ENCODE measurements around the gene AFF3.
"Not testable (repeated sequence)": the region's sequence is repeated elsewhere in the genome, so short reads cannot be mapped to it uniquely, and the experiment has no call there.

Gene AFF3

DNA sequence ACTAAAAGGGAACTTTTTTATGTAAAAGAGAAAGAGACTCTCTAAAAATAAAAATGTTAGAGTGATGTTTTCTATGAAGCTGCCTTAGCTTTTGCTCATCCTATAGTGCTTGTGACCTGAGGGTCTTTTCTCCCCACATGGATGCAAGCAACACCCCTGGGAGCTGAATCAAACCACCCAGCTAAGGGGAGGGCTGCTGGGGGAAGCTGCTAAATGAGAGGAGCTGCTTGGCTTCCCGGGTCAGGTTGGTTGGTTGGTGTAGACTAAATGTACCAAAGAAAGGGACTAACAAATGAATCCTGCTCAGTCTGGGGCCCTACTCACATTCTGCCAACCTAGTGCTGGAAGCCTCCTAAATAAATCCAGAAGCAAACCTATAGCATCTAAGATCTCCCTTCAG lies 35.0 kb downstream of the AFF3 start:
- DNase-seq, result no peak
- Histone ChIP-seq H3K4me3 (ENCODE audit: low read depth, low read length) (no peak overlapping the region), H3K4me1 (no peaks in the 10 kb centered on the region; the same call in 1 of the 2 replicates), H3K36me3 (no peaks in the 10 kb centered on the region), H3K9me3 (no peaks in the 10 kb centered on the region), H3K27me3 (no peaks in the 10 kb centered on the region)
- TF ChIP-seq, protein P1, sequence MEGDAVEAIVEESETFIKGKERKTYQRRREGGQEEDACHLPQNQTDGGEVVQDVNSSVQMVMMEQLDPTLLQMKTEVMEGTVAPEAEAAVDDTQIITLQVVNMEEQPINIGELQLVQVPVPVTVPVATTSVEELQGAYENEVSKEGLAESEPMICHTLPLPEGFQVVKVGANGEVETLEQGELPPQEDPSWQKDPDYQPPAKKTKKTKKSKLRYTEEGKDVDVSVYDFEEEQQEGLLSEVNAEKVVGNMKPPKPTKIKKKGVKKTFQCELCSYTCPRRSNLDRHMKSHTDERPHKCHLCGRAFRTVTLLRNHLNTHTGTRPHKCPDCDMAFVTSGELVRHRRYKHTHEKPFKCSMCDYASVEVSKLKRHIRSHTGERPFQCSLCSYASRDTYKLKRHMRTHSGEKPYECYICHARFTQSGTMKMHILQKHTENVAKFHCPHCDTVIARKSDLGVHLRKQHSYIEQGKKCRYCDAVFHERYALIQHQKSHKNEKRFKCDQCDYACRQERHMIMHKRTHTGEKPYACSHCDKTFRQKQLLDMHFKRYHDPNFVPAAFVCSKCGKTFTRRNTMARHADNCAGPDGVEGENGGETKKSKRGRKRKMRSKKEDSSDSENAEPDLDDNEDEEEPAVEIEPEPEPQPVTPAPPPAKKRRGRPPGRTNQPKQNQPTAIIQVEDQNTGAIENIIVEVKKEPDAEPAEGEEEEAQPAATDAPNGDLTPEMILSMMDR (IDR thresholded peaks at IDR 0.05; ENCODE audit: low read depth, low read length), result no peak

DNA sequence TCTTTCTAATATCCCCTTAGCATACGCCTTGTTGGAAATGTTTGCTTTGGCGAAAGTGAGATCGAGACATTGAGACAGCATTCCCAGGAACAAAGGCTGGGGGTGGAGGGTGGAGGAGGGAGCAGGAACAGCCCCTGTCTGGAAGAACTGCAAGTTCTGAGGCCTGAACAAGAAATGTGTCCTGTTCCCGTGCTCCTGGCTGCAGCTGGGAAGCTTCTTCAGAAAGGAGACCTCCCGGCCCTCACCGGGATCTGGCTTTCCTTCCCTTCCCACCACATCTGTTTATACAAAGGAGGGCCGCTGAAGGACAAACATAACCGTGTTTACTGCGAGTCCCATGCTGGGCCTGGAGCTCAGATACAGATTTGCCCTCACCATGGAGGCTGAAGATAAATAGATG lies 35.9 kb downstream of the AFF3 start:
- TF ChIP-seq, protein P1 (IDR thresholded peaks at IDR 0.05; ENCODE audit: low read depth, low read length), result no peak
- DNase-seq, result no peak
- Histone ChIP-seq H3K4me3 (ENCODE audit: low read depth, low read length) (no peak overlapping the region), H3K27me3 (no peaks in the 10 kb centered on the region), H3K9me3 (no peaks in the 10 kb centered on the region), H3K36me3 (no peaks in the 10 kb centered on the region), H3K4me1 (no peaks in the 10 kb centered on the region; the same call in 1 of the 2 replicates)

DNA sequence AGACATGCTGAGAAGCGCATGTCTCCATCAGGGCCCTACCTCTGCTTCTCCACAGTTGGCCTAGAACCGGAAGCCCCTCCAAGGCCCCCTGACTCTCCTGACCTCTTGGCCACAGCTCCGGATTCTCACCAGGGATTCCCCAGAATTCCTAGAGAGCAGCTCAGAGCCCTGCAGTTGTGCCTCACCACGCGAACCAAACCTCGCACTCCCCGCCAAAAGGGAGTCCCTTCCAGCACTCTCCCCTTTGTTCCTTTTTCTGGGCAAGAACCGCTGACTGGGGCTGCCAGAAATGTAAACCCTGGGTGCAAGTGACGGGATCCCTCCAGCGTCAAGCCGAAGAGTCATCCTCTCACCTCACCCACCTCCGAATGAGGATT lies 36.7 kb downstream of the AFF3 start:
- H3K4me3 ChIP-seq (ENCODE audit: low read depth, low read length), result no peak overlapping the region
- no peaks in the 10 kb centered on the region; the same call in 1 of the 2 replicates for H3K4me1 ChIP-seq
- no peaks in the 10 kb centered on the region for H3K27me3 ChIP-seq

DNA sequence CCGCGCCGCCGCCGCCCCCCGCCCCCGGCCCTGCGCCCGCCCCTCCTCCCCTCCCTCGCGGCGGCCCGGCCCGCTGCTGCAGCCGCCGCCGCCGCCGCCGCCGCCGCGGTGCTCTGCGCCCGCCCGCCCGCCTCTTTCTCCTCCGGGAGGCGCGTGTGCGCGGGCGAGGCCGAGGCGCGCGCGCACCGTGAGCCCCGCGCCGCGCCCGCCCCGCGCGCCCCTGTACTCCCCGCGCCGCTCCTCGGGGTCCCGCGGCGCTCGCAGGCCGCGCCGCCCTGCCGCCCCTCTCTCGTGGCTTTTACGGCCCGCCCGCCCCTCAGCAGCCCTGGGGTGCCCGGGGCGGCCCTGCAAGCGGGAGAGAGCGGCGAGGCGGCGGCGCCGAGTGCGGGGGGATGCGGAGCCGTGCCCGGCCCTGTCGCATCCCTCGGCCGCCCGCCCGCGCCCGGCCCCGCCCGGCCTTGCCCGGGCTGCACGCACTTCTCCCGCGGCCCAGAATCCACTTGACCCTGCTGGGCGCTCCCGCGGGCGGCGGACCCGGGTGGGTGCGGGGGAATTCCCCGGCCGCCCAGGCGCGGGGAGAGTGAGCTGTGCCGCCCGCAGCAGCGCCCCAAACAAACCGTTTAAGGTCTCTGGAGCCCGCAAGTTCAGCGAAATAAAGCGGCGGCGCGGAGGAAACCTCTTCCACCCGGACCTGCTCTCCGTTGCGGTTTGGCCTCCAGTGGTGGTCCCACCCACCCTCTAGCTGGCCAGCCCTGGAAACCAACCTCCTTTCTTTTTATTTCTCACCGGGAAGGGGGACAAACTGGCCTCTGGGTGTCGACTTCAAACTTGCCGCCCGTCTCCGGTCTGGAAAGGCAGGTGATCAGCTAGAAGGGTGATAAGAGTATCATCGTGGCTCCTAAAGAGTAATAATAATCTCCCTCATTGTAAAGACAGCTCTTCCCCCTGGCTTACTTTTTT lies 37.4 kb downstream of the AFF3 start:
- Histone ChIP-seq H3K4me1 (no peaks in the 10 kb centered on the region; the same call in 1 of the 2 replicates), H3K36me3 (no peaks in the 10 kb centered on the region), H3K9me3 (no peaks in the 10 kb centered on the region), H3K27me3 (no peaks in the 10 kb centered on the region), H3K4me3 (ENCODE audit: low read depth, low read length) (no peak overlapping the region)
- DNase-seq, result peak; percentile 22
- TF ChIP-seq, protein P1 (IDR thresholded peaks at IDR 0.05; ENCODE audit: low read depth, low read length), result no peak

More for the DNA sequence above, 36.7 kb downstream of the AFF3 start:
- no peak for DNase-seq
- Histone ChIP-seq H3K9me3 (no peaks in the 10 kb centered on the region), H3K36me3 (no peaks in the 10 kb centered on the region)
- TF ChIP-seq, protein P1 (IDR thresholded peaks at IDR 0.05; ENCODE audit: low read depth, low read length), result no peak

DNA sequence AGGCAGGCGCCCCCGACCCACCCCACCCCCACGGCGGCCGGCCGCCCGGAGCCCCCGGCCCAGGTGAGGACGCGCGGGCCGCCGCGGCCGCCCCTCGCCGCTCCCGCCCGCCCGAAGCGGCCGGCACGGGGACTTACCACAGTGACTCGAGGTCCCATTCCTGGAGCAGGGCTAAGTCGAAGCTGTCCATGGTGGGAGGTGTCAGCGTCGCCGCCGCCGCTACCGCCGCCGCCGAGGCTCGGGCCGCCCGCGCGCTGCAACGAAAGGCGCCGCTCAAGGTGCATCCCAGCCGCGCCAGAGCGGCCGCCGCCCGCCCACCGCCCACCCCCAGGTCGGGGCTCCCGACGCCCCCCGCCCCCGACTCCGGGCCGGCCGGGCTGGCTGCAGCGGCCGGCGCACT lies 38.1 kb downstream of the AFF3 start:
- H3K9me3 ChIP-seq; H3K27me3 ChIP-seq; H3K36me3 ChIP-seq; DNase-seq; H3K4me3 ChIP-seq (ENCODE audit: low read depth, low read length); H3K4me1 ChIP-seq: not testable (repeated sequence)

DNA sequence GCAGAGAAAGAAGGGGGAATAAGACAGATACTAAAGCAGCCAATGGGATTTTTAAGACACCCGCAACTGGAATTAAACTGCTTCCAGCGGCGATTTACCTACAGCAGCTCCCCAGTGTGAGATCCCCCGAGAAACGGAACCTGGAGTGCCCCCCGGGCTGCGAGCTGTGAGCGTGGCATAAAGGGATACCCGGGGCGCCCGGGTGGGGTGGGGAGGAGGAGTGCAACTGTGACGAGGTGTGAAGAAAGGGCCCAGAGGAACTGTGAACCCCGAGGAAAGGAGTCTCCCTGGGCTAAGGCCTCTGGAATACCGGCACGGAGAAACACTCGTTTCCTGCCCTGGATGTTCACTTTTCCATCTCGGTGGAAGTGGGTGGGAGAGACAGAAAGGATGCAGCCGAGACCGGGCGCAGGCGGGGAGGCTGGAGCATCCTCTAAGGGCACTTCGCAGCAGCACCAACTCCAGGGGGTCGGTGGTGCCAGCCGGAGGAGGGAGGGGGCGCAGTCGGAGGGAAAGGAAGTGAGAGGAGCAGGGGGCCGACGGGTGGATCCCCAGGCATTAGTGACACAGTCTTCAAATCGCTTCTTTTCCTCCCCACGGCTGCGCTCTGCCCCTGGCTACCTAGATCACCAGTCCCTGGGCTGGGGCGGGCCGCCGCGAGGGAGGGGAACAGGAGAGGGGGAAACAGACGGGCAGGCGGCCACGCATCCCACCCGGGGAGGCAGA lies 38.7 kb downstream of the AFF3 start:
- not testable (repeated sequence) for H3K27me3 ChIP-seq; H3K36me3 ChIP-seq; DNase-seq; H3K9me3 ChIP-seq; H3K4me3 ChIP-seq (ENCODE audit: low read depth, low read length); H3K4me1 ChIP-seq

DNA sequence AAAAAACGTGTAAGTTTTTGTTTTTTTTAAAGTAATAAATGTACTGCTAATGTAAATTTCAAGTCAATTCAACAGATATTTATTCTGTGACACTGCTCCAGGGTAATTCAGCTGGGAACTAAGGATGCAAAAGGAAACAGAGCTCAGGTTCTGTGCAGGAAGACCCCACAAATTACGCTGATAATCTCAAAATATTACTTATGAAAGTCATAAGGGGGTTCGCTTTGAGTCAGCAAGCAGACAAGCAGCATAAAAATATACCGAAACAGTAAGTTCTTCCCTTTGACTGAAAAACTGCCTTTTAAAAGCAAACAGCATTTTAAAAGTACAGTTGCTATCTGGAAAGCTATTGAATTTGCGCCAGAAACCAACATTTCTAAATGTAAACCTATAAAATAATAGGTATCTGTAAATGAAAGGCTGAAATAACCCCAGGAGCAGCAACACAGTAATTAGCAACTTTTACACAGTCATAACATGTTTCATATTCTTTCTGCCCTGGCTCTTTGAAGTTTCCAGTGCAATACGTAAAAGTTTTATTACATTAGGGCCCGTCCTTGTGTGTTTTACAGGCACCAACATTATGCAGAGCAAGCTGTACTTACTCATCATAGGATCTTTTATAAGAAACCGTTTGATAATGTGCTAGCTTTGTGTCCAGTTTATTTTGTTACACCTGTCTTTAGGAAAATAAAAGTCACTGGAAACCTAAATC lies 39.8 kb downstream of the AFF3 start:
- H3K4me3 ChIP-seq (ENCODE audit: low read depth, low read length); H3K36me3 ChIP-seq: not testable (repeated sequence)

DNA sequence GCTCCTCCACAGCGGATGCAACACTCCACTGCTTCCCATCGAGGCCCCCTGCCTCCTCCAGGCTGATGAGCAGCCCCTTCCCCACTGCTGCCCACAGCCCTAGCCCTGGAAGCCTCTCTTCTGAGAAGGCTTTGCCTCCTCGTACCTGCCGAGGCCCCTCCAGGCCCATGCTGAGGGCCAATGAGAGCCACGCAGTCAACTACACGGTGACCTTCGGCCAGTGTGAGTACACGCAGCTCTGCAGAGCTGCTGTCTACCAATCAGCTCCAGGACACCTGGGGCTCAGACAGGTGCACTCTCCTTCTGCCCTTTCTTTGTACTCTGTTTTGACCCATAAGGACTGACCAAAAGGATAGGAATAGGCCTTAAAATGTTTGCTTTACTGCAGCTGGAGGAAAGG lies 43.5 kb downstream of the AFF3 start:
- H3K27me3 ChIP-seq; DNase-seq; H3K9me3 ChIP-seq; H3K36me3 ChIP-seq; H3K4me3 ChIP-seq (ENCODE audit: low read depth, low read length); H3K4me1 ChIP-seq: not testable (repeated sequence)

More for the DNA sequence above, 39.8 kb downstream of the AFF3 start:
- not testable (repeated sequence) for H3K9me3 ChIP-seq, H3K4me1 ChIP-seq, DNase-seq, H3K27me3 ChIP-seq

DNA sequence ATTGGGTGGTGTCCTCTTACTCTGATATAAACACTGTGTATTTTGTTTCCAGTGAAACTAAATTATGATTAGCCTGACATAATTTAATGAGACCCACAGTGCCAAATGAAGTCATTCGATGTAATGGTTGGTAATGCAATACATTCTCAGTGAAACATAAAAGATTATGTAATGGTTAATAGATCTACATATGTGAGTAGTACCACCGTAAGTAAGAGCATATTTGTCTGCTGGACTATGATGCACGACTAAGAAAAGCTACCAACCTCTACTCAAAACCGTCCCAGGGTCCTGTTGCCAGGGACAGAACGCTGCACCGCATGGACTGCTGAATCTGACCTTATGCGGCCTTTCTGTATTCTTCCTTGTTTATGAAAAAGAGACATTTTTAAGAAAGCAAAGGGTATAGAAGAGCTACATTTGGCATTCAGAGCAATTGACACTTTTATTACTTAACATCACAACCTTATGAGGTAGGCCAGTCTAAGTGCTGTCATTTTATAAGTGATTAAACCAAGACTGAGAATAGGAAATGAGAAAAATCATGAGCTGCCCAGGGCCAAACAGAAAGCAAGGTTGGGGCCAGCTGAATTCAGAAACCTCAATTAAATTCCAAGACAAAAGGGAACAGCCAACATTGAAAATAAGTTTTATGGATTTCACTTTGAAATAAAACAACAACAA lies 44.6 kb downstream of the AFF3 start:
- not testable (repeated sequence) for H3K27me3 ChIP-seq; DNase-seq; H3K9me3 ChIP-seq; H3K36me3 ChIP-seq; H3K4me3 ChIP-seq (ENCODE audit: low read depth, low read length); H3K4me1 ChIP-seq

DNA sequence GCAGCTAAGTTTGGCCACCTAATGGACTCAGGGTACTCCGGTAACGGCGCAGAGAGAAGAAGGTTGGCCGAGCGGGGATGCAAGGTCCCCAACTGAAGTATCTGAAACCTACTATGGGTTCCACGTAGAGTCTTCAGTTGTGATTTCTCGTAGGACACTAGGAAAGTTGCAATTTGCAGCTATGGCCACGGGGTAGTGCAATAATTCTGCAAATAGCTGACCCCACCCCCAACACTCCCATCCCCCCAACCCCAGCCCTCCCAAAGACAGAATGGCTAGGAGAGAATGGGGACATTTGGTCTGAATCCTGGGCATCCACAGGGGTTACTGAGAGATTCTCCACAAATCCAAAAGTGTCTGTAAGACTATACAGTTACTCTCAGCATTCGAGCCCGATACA lies 46.5 kb downstream of the AFF3 start:
- H3K9me3 ChIP-seq; H3K4me3 ChIP-seq (ENCODE audit: low read depth, low read length); H3K36me3 ChIP-seq; H3K4me1 ChIP-seq; H3K27me3 ChIP-seq; DNase-seq: not testable (repeated sequence)
